ENCODE measurements around the gene RHOH. TPM values are rescaled to one million over a fixed set of nuclear protein-coding genes. Genes with fewer than 3 reads are reported as not detected.

The RHOH gene
- polyA plus RNA-seq, 12 donors, result 0.16 to 1.6 (median 0.57) TPM; not detected in 2

DNA sequence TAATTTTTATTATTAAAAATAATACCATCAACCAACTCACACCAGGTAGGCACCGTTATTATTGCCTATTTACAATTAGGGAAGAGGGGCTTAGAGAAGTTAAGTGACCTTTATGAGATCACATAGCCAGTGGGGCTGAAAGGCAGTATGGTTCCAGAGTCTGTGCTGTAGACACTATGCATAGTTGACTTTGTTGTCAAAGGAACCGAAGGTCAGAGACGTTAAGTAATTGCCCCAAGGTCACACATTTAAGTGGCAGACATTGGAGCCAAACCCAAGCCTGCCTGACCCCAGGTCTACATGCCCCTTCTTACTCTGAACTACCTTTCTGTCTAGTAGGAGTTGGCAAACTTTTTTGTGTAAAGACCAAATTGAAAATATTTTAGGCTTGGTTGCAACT lies 36.4 kb downstream of the RHOH start:
- DNase-seq, result no peak

- DNase-seq, result no peak
Measured at GRCh38 chr4:40234519-40235039, 37.7 kb downstream of the RHOH start.

DNA sequence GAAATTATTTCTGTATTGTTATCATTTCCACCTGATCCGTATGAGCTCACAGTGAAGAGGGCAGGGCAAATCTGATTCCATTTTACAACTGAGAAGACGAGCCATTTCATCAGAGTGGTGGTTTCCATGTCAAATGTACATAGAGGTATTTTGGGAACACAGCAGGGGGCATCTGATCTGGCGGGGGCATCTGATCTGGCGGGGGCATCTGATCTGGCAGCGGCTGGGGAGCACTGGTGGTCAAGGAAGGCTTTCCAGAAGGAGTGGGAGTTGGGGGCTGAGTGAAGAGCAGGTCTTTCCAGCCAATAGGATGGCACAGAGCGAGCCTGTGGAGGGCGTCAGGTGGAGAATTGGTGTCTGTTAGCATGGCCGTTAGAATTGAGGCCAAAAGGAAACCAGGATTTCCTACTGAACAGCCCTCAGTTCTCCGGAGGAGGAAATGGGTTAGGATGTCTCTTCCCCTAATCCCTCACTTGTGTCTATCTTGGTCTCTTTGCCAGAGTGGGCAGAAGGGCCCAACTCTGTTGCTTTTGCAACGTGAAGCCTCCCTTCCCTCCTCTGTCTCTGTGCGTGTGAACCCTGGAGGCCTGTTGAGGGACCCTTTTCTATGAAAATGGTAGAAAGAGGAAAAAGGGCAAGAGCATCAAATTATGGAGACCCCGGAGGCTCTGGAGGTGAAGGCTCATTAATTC lies 41.3 kb downstream of the RHOH start:
- no peak for DNase-seq

- no peak for DNase-seq
Measured at GRCh38 chr4:40238700-40239548, 42.1 kb downstream of the RHOH start.

- no peak for DNase-seq
Measured at GRCh38 chr4:40240040-40240653, 43.3 kb downstream of the RHOH start.

DNA sequence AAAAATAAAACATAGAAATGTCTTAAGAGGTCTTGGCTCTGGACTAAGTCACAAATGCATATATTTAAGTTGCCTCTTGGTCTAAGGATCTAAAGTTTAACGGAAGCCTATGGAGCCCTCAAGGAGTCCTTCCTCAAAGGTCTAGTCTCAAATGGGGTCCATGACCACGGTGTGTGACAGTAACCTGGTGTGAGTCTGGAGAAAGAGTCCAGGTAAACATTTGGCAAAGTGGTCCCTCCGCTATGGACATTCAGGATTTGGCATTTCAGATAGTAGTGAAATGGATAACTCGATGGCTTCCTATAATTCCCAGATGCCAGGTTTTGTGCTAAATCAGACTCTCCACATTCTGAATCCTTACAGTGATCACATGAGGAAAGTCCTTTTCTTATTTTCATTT lies 44.2 kb downstream of the RHOH start:
- no peak for DNase-seq

DNA sequence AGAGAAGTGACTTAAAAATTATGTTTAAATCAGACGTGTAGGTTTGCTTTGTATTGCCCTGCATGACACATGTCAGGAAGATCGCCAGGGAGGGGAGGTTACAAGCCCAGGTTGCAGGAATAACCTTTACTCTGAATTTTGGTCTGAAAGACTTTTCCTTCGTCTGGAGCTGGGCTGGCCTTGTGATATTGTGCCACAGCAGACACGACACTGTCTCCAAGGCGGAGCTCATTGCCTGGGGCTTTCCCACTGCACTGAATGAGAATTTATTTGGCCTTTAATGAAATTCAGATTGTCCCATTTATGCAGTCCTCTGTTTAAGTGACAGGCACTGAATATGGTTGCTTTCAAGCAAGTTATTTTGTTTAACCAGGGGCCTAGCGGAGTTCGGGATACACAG lies 45.1 kb downstream of the RHOH start:
- DNase-seq, result no peak

GRCh38 chr4:40243386-40243948 lies 46.6 kb downstream of the RHOH start:
- no peak for DNase-seq

DNA sequence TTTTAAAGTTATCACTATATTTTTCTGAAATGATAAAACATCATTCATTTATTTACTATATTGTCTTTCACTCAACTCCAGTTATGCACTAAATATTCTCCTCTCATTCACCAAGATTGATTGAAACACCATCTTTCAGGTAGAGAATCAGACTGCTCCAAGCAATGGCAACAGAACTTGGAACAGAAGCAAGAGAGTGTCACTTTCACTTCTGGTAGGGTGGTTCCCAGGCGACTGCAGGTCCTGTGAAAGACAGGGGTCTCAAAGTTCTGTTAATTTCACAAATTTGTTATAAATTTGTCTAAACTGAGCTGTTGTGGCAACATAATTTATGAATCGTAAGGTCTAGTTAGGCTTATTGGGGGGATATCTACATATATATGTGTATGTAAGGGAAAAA lies 47.8 kb downstream of the RHOH start:
- DNase-seq, result no peak

DNA sequence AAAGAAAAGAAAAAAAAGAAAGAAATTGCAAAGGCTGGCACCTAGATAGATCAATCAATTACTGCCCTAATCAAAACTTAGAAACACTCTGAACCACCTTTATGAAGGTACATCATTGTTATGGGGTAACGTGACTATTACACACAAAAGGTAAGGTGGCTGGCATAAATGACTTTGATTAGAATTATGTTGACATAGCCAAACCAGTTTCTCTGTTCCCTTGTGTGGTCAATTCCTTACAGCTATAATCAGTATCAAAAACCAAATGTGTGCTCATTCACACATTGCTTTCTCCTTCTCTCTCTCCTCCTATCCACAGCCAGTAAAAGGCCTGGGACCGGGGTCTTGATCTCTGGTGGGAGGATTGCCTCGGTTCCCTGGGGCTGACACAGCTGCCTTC lies 48.7 kb downstream of the RHOH start:
- no peak for DNase-seq

GRCh38 chr4:40246011-40246900 lies 49.4 kb downstream of the RHOH start:
- no peak for DNase-seq

DNA sequence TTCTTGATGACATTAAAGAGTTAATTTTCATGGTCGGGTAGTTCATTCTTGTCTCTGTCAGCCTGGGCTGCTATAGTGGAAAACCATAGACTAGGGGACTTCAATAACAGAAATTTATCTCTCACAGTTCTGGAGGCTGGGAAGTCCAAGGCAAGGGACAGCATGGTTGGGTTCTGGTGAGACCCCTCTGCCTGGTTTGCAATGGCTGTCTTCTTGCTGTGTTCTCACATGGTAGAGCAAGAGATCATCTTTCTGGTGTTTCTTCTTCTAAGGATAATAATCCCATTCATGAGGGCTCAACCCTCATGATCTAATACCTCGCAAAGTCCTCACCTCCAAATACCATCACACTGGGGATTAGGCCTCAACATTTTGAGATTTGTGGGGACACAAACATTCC lies 50.1 kb downstream of the RHOH start:
- no peak for DNase-seq

GRCh38 chr4:40247350-40247749 lies 50.5 kb downstream of the RHOH start:
- DNase-seq, result no peak

DNA sequence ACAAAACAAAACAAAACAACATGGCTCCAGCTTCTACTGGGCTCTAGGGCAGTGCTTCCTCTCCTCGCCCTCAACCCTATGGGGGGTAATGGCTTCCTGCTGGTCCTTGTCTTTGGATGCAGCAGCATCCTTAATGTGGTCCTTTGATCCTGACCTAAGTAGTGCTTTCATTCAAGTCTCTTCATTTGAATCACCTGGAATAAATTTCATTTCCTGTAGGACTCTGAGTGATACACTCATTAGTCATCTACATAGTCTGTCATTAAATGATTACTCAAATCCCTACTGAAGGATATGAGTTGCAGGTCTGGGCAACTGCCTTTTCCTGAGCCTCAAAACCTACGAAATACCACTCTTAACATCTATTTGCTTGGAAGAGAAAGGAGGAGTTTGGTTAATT lies 54.5 kb downstream of the RHOH start:
- DNase-seq, result no peak

DNA sequence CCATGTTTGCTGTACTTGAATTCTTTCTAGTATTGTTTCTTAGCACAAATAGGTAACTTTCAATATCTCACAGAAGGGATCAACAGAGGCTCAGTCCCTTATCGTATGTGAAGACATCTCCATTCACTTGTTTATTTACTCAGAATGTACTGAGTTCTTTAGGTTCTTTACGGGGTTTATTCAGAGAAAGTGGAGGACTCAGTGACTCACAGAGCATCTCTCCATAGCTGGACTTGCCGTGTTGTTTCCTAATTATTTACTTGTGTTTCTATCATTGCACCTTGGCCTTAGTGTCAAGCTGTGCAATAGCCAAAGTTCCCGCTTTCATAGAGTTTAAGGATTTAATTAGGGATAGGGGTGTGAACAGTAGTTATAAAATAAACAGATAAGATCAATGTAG lies 57.1 kb downstream of the RHOH start:
- no peak for DNase-seq

DNA sequence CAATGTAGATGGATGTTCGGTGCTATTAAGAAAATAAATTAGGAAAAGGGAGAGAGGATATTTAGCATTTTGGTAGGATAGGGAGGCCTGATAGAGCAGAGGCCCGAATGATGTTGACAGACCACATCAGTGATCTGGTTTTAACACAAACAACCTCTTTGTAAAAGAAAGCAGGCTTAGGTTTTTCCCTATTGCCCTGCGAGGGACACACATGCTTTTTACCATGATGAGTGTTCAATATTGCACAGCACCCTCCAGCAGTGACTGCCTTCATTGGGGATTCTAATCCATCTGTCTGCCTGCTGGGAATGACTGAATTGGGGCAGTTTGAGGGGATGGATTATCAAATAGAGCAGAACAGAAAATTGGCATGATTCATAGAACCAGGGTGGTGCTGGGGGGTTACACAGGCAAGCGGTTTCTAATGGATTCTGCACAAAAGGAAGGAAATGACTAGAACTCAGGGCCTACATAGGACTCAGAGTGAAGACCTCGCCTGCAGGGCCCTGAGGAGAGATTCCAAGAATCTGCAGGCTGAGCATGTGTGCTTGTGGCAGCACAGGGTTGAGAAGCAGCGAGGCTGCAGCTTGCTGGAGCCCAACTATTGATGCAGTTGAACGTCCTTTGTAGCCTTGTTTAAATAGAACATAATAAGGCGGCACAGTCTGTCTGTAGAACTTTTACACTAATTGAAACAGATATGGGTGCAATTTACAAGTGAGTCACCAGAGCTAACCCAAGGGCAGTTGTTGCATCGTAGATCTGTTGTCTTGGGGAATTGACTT lies 58.0 kb downstream of the RHOH start:
- no peak for DNase-seq

DNA sequence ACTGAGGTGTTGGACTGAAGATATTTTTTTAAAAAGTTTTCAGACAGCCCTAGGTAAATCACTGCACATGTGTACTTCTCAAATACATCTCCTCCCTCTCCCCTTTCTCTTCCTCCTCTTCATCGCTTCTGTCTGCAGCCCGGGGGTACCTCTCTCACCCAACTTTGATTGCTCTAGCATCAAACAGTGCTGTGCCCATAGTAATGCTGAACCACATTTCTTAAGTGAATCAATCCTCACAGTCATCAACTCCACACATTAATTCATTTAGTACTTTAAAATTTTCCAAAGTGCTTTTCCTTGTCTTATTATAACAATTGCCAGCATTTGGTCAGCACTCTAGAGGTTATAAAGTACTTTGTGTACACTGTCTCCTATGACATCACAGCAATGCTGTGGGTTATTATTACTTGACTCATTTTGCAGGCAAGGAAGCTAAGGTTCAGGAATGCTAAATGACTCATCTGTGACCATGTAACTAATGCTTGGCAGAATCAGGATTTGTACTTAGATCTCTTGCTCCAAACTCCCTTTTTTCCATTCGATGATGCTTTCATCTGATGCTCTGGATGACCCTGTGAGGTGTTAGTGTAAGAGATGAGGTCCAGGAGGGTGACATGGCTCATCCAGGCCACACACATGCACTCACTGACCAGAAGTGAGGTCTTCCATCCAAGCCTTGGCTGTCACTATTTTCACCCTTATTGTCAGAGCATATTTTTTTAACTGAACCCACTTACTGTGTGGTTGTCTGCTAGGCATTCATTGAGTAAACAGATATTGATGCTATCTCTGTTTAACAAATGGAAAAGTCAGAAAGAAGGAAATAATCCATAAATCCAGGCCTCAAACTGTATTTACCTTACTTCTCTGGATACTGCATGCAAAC lies 58.8 kb downstream of the RHOH start:
- peak; percentile 30 for DNase-seq

GRCh38 chr4:40256329-40256728 lies 59.5 kb downstream of the RHOH start:
- no peak for DNase-seq

- DNase-seq, result no peak
Measured at GRCh38 chr4:40256817-40257216, 60.0 kb downstream of the RHOH start.
